Osteocyte (in vitro differentiated cells): ENCODE measurements around the gene NPDC1. TPM values are rescaled to one million over a fixed set of nuclear protein-coding genes. Genes with fewer than 3 reads are reported as not detected.

ENCODE experiments used
- DNase-seq: peaks from one replicate; pipeline ENCODE4 v3.0.0; 2021; ENCODE audit warnings: mixed read lengths; ENCODE audit not compliant: unreplicated experiment; ENCODE audit errors: extremely low spot score
- H3K27ac Mint-ChIP-seq: one replicate; pipeline ENCODE4 v1.8.0; 2021; ENCODE audit warnings: mild to moderate bottlenecking, mixed read lengths; ENCODE audit not compliant: unreplicated experiment
- H3K27me3 Mint-ChIP-seq: one replicate; pipeline ENCODE4 v1.8.0; 2021; ENCODE audit warnings: mixed read lengths; ENCODE audit not compliant: unreplicated experiment
- H3K36me3 Mint-ChIP-seq: one replicate; pipeline ENCODE4 v1.8.0; 2021; ENCODE audit warnings: mixed read lengths; ENCODE audit not compliant: unreplicated experiment
- H3K4me1 Mint-ChIP-seq: one replicate; pipeline ENCODE4 v1.8.0; 2021; ENCODE audit warnings: mixed read lengths; ENCODE audit not compliant: unreplicated experiment
- H3K4me3 Mint-ChIP-seq: one replicate; pipeline ENCODE4 v1.8.0; 2021; ENCODE audit warnings: mild to moderate bottlenecking, moderate library complexity, mixed read lengths; ENCODE audit not compliant: unreplicated experiment
- H3K9me3 Mint-ChIP-seq: one replicate; pipeline ENCODE4 v1.8.0; 2021; ENCODE audit warnings: mixed read lengths; ENCODE audit not compliant: unreplicated experiment
- long read RNA-seq: library from polyadenylated mRNA; unstranded; transcript quantifications from one replicate; pipeline ENCODE4 v2.0.0, GENCODE V29; 2021
- total RNA-seq: library from RNA; stranded (reverse); gene quantifications from 2 replicates; pipeline ENCODE4 v1.2.1, GENCODE V29; 2021
- TF ChIP-seq, protein P1 (sequence below): fragments of 200-600 bp; sonication (generic); IDR thresholded peaks from 2 replicates; pipeline ENCODE4 v1.5.0; 2021; ENCODE audit warnings: antibody characterized with exemption, mild to moderate bottlenecking, moderate library complexity

The NPDC1 gene, protein sequence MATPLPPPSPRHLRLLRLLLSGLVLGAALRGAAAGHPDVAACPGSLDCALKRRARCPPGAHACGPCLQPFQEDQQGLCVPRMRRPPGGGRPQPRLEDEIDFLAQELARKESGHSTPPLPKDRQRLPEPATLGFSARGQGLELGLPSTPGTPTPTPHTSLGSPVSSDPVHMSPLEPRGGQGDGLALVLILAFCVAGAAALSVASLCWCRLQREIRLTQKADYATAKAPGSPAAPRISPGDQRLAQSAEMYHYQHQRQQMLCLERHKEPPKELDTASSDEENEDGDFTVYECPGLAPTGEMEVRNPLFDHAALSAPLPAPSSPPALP
- total RNA-seq = 84.4 and 91.0 TPM in 2 replicates
- long read RNA-seq, partial matches to known transcripts = 0 of 2 reads
- long read RNA-seq, other reads (novel, unspliced or antisense) = 0 of 2 reads

DNA sequence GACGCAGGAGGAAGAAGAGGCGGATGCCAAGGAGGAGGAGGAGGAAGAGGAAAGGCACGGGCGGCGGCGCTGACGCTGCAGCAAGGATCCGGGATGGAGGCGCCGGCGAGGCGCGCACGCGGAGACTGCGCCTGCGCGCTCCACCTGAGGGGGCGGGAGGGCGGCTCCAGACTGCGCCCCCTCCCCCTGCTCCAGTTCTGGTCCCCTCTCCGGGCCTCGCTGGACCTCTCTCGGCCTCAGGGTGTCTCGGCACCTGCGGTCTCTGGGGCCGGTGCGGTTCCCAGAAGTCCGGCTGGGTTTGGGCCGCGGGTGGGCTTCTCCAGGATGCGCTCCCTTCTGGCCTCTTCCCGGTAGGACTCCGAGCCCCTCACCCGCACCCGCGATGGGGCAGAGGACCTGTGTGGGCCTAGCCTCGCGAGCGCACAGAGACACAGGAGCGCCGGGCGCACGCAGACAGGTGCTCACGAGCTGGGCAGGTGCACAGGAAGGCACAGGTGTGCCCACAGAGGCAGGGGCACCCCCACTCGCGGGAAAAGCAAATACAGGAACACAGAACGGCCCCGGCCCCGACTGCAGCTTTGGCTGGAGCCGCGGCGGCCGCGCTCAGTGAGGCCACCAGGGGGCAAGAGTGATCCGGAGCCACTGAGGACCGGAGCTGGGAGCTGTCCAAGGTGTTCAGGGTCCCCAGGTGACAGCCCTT, at the start of gene NPDC1:
NPDC1 (minus strand) TSS at position 90 of the 700 bp plus-strand sequence. CDS start 188 bp downstream, outside the sequence.
- Mint-ChIP-seq H3K27me3 (peaks cover 13% of the 10 kb centered on the region), H3K36me3 (no peaks in the 10 kb centered on the region)
- DNase-seq = peak; percentile 93

DNA sequence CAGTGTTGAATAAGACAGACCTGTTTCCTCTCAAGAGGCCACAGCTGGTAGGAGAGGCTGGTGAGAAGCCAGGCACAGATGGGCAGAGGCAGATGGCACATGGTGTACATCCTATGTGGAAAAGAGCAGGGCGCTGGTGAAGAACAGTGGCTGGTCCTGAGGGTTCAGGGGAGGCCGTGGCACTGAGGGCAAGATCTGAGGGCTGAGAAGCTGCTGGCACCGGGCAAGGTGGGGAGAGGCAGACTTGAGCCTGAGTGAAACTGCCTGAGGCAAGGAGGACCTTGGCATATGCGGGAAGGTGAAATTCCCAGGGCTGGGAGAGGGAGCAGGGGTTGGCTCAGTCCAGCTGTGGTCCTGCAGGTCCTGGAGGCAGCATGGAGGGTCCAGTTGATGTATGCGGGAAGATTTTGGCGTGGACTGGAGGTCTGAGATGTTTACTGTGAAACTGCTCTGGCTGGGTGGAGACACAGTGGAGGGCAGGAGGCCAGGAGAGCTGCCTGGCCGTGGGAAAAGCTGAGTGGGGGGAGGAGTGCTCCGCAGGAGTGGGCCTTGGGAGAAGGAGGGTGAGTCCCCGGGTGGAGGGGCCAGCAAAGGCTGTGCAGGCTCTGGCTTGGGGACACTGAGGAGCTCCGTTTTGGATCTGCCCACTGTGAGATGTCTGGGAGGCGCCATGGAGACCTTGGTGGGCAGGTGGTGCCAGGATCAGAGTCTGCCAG, 43.4 kb upstream of the NPDC1 start:
- Mint-ChIP-seq H3K27me3 (no peaks in the 10 kb centered on the region), H3K4me1 (peaks cover 28% of the 10 kb centered on the region), H3K36me3 (peaks cover 21% of the 10 kb centered on the region), H3K4me3 (no peak overlapping the region), H3K27ac (peak overlapping the region; percentile 38), H3K9me3 (no peaks in the 10 kb centered on the region)
- TF ChIP-seq, protein P1, sequence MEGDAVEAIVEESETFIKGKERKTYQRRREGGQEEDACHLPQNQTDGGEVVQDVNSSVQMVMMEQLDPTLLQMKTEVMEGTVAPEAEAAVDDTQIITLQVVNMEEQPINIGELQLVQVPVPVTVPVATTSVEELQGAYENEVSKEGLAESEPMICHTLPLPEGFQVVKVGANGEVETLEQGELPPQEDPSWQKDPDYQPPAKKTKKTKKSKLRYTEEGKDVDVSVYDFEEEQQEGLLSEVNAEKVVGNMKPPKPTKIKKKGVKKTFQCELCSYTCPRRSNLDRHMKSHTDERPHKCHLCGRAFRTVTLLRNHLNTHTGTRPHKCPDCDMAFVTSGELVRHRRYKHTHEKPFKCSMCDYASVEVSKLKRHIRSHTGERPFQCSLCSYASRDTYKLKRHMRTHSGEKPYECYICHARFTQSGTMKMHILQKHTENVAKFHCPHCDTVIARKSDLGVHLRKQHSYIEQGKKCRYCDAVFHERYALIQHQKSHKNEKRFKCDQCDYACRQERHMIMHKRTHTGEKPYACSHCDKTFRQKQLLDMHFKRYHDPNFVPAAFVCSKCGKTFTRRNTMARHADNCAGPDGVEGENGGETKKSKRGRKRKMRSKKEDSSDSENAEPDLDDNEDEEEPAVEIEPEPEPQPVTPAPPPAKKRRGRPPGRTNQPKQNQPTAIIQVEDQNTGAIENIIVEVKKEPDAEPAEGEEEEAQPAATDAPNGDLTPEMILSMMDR = no peak
- no peak for DNase-seq

More for the DNA sequence above, at the start of gene NPDC1:
- H3K4me1 Mint-ChIP-seq = peaks cover 10% of the 10 kb centered on the region
- TF ChIP-seq, protein P1 = peak; percentile 89
- no peaks in the 10 kb centered on the region for H3K9me3 Mint-ChIP-seq
- H3K4me3 Mint-ChIP-seq = peak within 1 kb of the TSS; percentile 72
- H3K27ac Mint-ChIP-seq = no peak within 1 kb of the TSS

DNA sequence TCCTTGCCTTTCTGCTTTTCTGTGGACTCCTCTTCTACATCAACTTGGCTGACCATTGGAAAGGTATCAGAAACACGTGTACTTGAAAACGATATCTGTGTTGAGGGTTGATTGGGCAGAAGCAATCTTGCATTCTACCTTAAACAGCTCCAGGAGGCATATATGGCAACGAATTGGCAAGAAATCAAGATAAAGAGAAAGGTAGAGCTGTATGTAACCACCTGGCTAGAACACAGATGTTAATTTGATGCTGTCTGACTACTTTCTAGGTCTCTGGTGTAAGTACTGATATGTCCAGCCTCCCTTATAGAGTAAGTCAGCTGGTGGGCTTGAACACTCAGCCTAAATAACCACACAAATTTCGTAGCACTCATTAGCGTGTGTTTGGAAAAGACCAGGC, 42.1 kb upstream of the NPDC1 start:
- no peaks in the 10 kb centered on the region for H3K9me3 Mint-ChIP-seq
- peaks cover 39% of the 10 kb centered on the region for H3K4me1 Mint-ChIP-seq
- peak overlapping the region; percentile 80 for H3K4me3 Mint-ChIP-seq
- peaks cover 22% of the 10 kb centered on the region for H3K36me3 Mint-ChIP-seq
- TF ChIP-seq, protein P1 = no peak
- no peak for DNase-seq
- H3K27me3 Mint-ChIP-seq = no peaks in the 10 kb centered on the region
- no peak overlapping the region for H3K27ac Mint-ChIP-seq

DNA sequence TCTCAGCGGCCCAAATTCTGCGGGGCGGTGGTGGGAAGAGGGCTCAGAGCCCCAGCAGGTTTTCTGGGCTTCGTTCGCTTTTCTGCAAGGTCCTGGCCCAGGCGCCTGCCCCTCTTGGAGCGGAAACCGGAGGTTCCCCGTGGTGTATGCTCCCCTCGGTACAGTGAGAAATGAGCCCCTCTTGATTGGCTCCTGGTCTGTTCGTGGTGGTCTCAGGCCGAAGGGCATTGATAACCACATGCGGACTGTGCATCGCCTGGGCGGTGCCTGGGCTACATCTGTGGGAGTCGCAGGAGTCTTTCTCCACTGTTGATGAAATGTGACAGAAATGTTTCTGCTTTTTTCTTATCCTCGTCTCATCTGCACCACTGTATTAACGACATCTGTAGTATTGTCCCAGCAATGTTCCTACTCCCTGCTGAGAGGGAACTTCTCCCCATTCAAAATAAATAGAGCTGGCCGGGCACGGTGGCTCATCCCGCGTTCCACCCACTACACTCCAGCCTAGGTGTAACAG, 41.5 kb upstream of the NPDC1 start:
- H3K36me3 Mint-ChIP-seq = peaks cover 15% of the 10 kb centered on the region
- peak overlapping the region; percentile 78 for H3K27ac Mint-ChIP-seq
- H3K9me3 Mint-ChIP-seq = no peaks in the 10 kb centered on the region
- TF ChIP-seq, protein P1 = no peak
- peaks cover 43% of the 10 kb centered on the region for H3K4me1 Mint-ChIP-seq
- H3K4me3 Mint-ChIP-seq = peak overlapping the region; percentile 80
- no peaks in the 10 kb centered on the region for H3K27me3 Mint-ChIP-seq
- no peak for DNase-seq
